GM10266 (cell line): Measurements from ENCODE around the gene CCDC3.
"Not testable (repeated sequence)": the region's sequence is repeated elsewhere in the genome, so short reads cannot be mapped to it uniquely, and the experiment has no call there.

ENCODE experiments used
- DNase-seq: peaks from one replicate; pipeline ENCODE4 v3.0.0; 2012; ENCODE audit errors: extremely low spot score
- TF ChIP-seq, protein P1 (sequence below): IDR thresholded peaks from 2 replicates; pipeline ENCODE4 v1.5.1; 2012; ENCODE audit warnings: mild to moderate bottlenecking, low read depth; ENCODE audit not compliant: control insufficient read depth, insufficient read depth; ENCODE audit errors: missing control alignments

CCDC3 gene

DNA sequence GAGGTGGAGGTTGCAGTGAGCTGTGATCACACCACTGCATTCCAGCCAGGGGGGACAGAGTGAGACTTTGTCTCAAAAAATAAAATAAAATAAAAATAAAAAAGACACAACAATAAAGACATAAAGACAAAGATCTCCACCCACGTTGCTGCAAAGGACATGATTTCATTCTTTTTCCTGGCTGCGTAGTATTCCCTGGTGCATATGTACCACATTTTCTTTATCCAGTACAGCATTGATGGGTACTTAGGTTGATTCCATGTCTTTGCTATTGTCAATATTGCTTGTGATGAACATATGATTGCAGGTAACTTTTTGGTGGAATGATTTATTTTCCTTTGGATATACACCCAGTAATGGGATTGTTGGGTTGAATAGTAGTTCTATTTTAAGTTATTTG lies 42.0 kb upstream of the CCDC3 start:
- TF ChIP-seq, protein P1, sequence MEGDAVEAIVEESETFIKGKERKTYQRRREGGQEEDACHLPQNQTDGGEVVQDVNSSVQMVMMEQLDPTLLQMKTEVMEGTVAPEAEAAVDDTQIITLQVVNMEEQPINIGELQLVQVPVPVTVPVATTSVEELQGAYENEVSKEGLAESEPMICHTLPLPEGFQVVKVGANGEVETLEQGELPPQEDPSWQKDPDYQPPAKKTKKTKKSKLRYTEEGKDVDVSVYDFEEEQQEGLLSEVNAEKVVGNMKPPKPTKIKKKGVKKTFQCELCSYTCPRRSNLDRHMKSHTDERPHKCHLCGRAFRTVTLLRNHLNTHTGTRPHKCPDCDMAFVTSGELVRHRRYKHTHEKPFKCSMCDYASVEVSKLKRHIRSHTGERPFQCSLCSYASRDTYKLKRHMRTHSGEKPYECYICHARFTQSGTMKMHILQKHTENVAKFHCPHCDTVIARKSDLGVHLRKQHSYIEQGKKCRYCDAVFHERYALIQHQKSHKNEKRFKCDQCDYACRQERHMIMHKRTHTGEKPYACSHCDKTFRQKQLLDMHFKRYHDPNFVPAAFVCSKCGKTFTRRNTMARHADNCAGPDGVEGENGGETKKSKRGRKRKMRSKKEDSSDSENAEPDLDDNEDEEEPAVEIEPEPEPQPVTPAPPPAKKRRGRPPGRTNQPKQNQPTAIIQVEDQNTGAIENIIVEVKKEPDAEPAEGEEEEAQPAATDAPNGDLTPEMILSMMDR: no peak
- no peak for DNase-seq

DNA sequence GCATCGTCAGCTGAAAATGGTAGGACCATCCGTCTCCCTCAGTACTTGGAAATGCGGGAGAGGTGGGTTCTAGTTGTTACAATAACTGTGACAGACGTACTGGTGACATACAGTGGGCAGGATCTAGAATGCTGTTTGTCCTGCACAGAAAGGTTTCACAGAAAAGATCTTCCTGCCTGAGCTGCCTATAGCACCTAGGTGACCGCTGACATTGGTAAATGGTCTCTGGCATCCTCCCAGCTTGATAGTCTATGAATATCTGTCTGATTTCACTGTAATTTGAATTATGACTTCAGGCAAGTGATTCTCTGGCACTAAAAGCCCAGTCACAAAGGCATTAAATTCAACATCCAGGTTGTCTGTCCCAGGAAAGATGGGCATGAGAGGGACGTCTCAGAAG lies 38.2 kb upstream of the CCDC3 start:
- TF ChIP-seq, protein P1: no peak
- no peak for DNase-seq

- TF ChIP-seq, protein P1: no peak
- DNase-seq: no peak
Observed at GRCh38 chr10:13038391-13038790, 36.9 kb upstream of the CCDC3 start.

DNA sequence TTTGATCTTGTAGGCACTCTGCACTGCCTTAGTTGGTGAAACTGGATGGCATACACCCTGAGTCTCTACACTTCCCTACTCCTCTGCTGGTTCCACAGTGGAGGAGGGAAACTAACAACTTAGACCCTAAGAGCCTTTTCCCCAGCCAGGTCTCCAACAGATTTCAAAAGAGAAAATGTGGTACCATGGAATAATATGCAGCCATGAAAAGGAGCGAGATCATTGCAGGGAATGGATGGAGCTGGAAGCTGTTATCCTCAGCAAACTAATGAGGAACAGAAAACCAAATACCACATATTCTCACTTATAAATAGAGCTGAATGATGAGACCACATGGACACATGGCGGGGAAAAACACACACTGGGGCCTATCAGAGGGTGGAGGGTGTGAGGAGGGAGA lies 36.3 kb upstream of the CCDC3 start:
- TF ChIP-seq, protein P1: no peak
- no peak for DNase-seq

GRCh38 chr10:13036841-13037240 lies 35.3 kb upstream of the CCDC3 start:
- no peak for DNase-seq
- TF ChIP-seq, protein P1: no peak

DNA sequence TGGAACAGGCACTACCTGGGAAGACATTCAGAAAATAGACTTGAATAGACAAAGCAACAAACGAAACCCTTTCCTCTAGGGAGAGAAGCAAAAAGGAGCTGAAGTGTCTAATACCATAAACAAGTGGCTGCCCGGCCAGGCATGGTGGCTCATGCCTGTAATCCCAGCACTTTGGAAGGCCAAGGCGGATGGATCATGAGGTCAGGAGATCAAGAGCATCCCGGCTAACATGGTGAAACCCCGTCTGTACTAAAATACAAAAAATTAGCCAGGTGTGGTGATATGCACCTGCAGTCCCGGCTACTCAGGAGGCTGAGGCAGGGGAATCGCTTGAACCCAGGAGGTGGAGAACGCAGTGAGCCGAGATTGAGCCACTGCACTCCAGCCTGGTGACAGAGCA lies 34.2 kb upstream of the CCDC3 start:
- not testable (repeated sequence) for DNase-seq

DNA sequence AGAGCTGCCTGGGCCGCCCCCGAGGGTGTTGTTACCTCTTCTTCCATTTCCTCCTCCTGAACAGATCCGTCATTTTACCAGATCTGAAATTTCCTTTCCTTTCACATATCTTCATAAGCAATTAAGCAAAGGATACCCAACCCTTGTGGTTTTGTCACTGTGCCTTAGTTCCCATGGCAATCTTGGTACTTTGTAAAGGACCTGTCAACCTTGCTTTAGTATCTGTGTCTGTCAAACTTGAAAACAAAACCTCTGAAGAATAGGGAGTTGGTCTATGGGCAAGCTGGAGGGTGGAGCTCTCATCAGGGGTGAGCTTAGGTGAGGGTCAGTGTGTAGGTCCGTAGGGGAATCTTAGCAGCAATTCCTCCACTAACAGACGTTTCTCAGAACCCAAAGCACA lies 25.4 kb upstream of the CCDC3 start:
- TF ChIP-seq, protein P1: no peak
- no peak for DNase-seq

- TF ChIP-seq, protein P1: no peak
- DNase-seq: no peak
Observed at GRCh38 chr10:13023754-13024153, 22.2 kb upstream of the CCDC3 start.
